ENCODE results near the gene RUBCN. TPM values are rescaled to one million over a fixed set of nuclear protein-coding genes. Genes with fewer than 3 reads are reported as not detected.

The RUBCN gene
- polyA plus RNA-seq, 1 of the 3 experiments (the other 2 are of a cell fraction), result 14.9 TPM

GRCh38 chr3:197720694-197721093, 16.0 kb downstream of the RUBCN start:
- ChIA-PET CTCF (no interaction called here), POLR2A (no interaction called here)
- TF ChIP-seq USF1 (IDR thresholded peaks at IDR 0.05; ENCODE audit: borderline replicate concordance, low read depth) (no peak), RAD21 (IDR thresholded peaks at IDR 0.05; ENCODE audit: low read length) (no peak), RCOR1 (IDR thresholded peaks at IDR 0.05; ENCODE audit: low read length) (no peak), CTCF (IDR thresholded peaks at IDR 0.05) (no peak), FOXM1 (IDR thresholded peaks at IDR 0.05; ENCODE audit: low read depth) (no peak), JUND (IDR thresholded peaks at IDR 0.05) (no peak), TEAD4 (IDR thresholded peaks at IDR 0.05; ENCODE audit: borderline replicate concordance, insufficient read depth) (no peak), SIN3A (IDR thresholded peaks at IDR 0.05; ENCODE audit: borderline replicate concordance, low read depth, low read length) (no peak), TAF1 (IDR thresholded peaks at IDR 0.05; ENCODE audit: borderline replicate concordance, low read depth, low read length) (no peak), RXRA (IDR thresholded peaks at IDR 0.05; ENCODE audit: borderline replicate concordance, low read depth) (no peak), EP300 (IDR thresholded peaks at IDR 0.05; ENCODE audit: borderline replicate concordance in 1 of 2, low read depth in 1 of 2, low read length in 1 of 2) (no peak), POLR2AphosphoS5 (IDR thresholded peaks at IDR 0.05; ENCODE audit: low read depth, low read length) (no peak), IRF3 (IDR thresholded peaks at IDR 0.05; ENCODE audit: low read depth, low read length) (no peak), FOXJ3 (CRISPR knock-in tag; IDR thresholded peaks at IDR 0.05) (no peak), YY1 (IDR thresholded peaks at IDR 0.05; ENCODE audit: low read depth) (no peak), PBX3 (IDR thresholded peaks at IDR 0.05) (no peak), TCF12 (IDR thresholded peaks at IDR 0.05) (no peak), RFX5 (IDR thresholded peaks at IDR 0.05; ENCODE audit: low read length) (no peak), USF2 (IDR thresholded peaks at IDR 0.05; ENCODE audit: borderline replicate concordance, low read depth, low read length) (no peak)
- H3K9me3 ChIP-seq, result peaks cover 4% of the 10 kb centered on the region; the same call in 1 of the 2 replicates
- no peaks in the 10 kb centered on the region for H3F3A ChIP-seq (replicated peaks; ENCODE audit: insufficient read depth)
- H3K79me2 ChIP-seq (ENCODE audit: insufficient read depth), result peaks cover 33% of the 10 kb centered on the region; the same call in 1 of the 2 replicates
- H3K36me3 ChIP-seq (replicated peaks in 1 of 2; ENCODE audit: control insufficient read depth in 1 of 2, insufficient read depth in 2 of 2, low read length in 1 of 2), result peaks cover 0 to 4% of the 10 kb centered on the region in 2 experiments
- no peaks in the 10 kb centered on the region for H3K27me3 ChIP-seq (ENCODE audit: insufficient read depth)
- H3K27ac ChIP-seq (ENCODE audit: low read depth in 2 of 2, low read length in 1 of 2), result no peak overlapping the region
- 96% methylated on average over 10 of the region's 10 CpGs for WGBS (ENCODE audit: low lambda C conversion rate)
- no peak overlapping the region for H3K4me3 ChIP-seq (ENCODE audit: low read depth in 2 of 2, low read length in 1 of 2)
- peaks cover 0 to 7% of the 10 kb centered on the region in 2 experiments; a peak in 1 of 4 replicates for H3K4me1 ChIP-seq (ENCODE audit: control insufficient read depth in 1 of 2, insufficient read depth in 2 of 2, low read depth in 1 of 2, low read length in 1 of 2)
- H4K20me1 ChIP-seq (ENCODE audit: insufficient read depth), result no peaks in the 10 kb centered on the region
- H3K9ac ChIP-seq, result no peak overlapping the region
- no peak for DNase-seq
- H3K9me2 ChIP-seq, result no peaks in the 10 kb centered on the region
- H2AFZ ChIP-seq (ENCODE audit: low read depth), result no peak overlapping the region
- no peak overlapping the region for H3K4me2 ChIP-seq

Data from SK-N-SH (cell line).